HepG2 (cell line): Measurements from ENCODE around the gene DPEP3. TPM values are rescaled to one million over a fixed set of nuclear protein-coding genes. Genes with fewer than 3 reads are reported as not detected.
A peak's percentile ranks its signal among the peaks of the same experiment; 100 is the strongest.

Source experiments
- ATF2 ChIP-seq: sonication (generic); formaldehyde crosslinking; IDR thresholded peaks from 2 replicates; pipeline ENCODE4 v1.4.0; 2020; ENCODE audit warnings: missing genetic modification reagents
- BRF2 ChIP-seq: sonication (generic); formaldehyde crosslinking; IDR thresholded peaks from 2 replicates; pipeline ENCODE4 v1.8.1; 2022; ENCODE audit warnings: mild to moderate bottlenecking, missing genetic modification reagents
- CREBL2 ChIP-seq: sonication (generic); formaldehyde crosslinking; IDR thresholded peaks from 2 replicates; pipeline ENCODE4 v1.8.1; 2023; ENCODE audit warnings: missing genetic modification reagents, mild to moderate bottlenecking, borderline replicate concordance
- DMAP1 ChIP-seq: IDR thresholded peaks from 2 replicates; pipeline ENCODE4 v1.6.1; 2016
- ESRRA ChIP-seq: sonication (generic); formaldehyde crosslinking; IDR thresholded peaks from 2 replicates; pipeline ENCODE4 v1.5.1; 2020; ENCODE audit warnings: mild to moderate bottlenecking, low read depth, missing genetic modification reagents
- EZH2 ChIP-seq: conservative IDR thresholded peaks from 2 replicates; pipeline ENCODE4 v1.6.1; 2012; ENCODE audit warnings: mild to moderate bottlenecking, low read depth, low read length, moderate library complexity
- FOXC1 ChIP-seq: sonication (generic); formaldehyde crosslinking; IDR thresholded peaks from 2 replicates; pipeline ENCODE4 v1.8.0; 2022; ENCODE audit warnings: mild to moderate bottlenecking, missing genetic modification reagents, borderline replicate concordance
- FOXK2 ChIP-seq: fragments of 450-650 bp; IDR thresholded peaks from 2 replicates; pipeline ENCODE4 v1.6.1; 2016
- GATA4 ChIP-seq: sonication (generic); IDR thresholded peaks from 2 replicates; pipeline ENCODE4 v1.6.1; 2016; ENCODE audit warnings: antibody characterized with exemption, low read depth, borderline replicate concordance
- GLMP ChIP-seq: sonication (generic); formaldehyde crosslinking; IDR thresholded peaks from 2 replicates; pipeline ENCODE4 v1.9.0; 2021; ENCODE audit warnings: missing genetic modification reagents, mild to moderate bottlenecking, borderline replicate concordance
- IRF1 ChIP-seq: sonication (generic); formaldehyde crosslinking; IDR thresholded peaks from 2 replicates; pipeline ENCODE4 v1.4.0; 2020; ENCODE audit warnings: low read depth, mild to moderate bottlenecking, missing genetic modification reagents
- RFXAP ChIP-seq: sonication (generic); formaldehyde crosslinking; IDR thresholded peaks from 2 replicates; pipeline ENCODE4 v1.4.0; 2020; ENCODE audit warnings: missing genetic modification reagents, borderline replicate concordance
- TBX2 ChIP-seq: sonication (generic); formaldehyde crosslinking; IDR thresholded peaks from 2 replicates; pipeline ENCODE4 v1.5.0; 2020; ENCODE audit warnings: missing genetic modification reagents, mild to moderate bottlenecking, borderline replicate concordance
- ZBTB43 ChIP-seq: sonication (generic); formaldehyde crosslinking; conservative IDR thresholded peaks from 2 replicates; pipeline ENCODE4 v1.4.0; 2020; ENCODE audit warnings: missing genetic modification reagents
- ZC3H13 ChIP-seq: sonication (generic); formaldehyde crosslinking; IDR thresholded peaks from 2 replicates; pipeline ENCODE4 v1.8.1; 2023; ENCODE audit warnings: mild to moderate bottlenecking, missing genetic modification reagents, moderate library complexity
- ZC3H4 ChIP-seq: sonication (generic); formaldehyde crosslinking; IDR thresholded peaks from 2 replicates; pipeline ENCODE4 v1.4.0; 2020; ENCODE audit warnings: missing genetic modification reagents, borderline replicate concordance
- ZNF10 ChIP-seq: sonication (generic); formaldehyde crosslinking; IDR thresholded peaks from 2 replicates; pipeline ENCODE4 v1.4.0; 2020; ENCODE audit warnings: mild to moderate bottlenecking, low read depth, missing genetic modification reagents, borderline replicate concordance
- ZNF687 ChIP-seq: sonication (generic); formaldehyde crosslinking; IDR thresholded peaks from 2 replicates; pipeline ENCODE4 v1.5.1; 2020; ENCODE audit warnings: mild to moderate bottlenecking, missing genetic modification reagents, moderate library complexity
- polyA plus RNA-seq, 8 experiments: library from polyadenylated mRNA; depleted of rRNA in 3 of 8; stranded (reverse) in 7 of 8; unstranded in 1 of 8; fragments of >200 nt; fragmentation: Illumina TruSeq in 4 of 8; extraction: Trizol in 4 of 8; gene quantifications; 2 replicates each; pipeline versions ENCODE4 v1.2.1 to v1.2.3, GENCODE V29; 2011 to 2016; ENCODE audit warnings: low read depth in 4 of 8, missing spikeins in 1 of 8, mixed read lengths in 1 of 8; ENCODE audit not compliant: insufficient read depth in 1 of 8
- total RNA-seq, 5 experiments: library from RNA; depleted of rRNA; stranded (reverse); fragments of >200 nt; fragmentation: Illumina TruSeq; extraction: Trizol; gene quantifications; 2 replicates each; pipeline ENCODE4 v1.2.3, GENCODE V29; 2016; ENCODE audit warnings: low read depth in 1 of 5

The DPEP3 gene
- total and polyA plus RNA-seq, 2 of the 13 experiments (the other 11 are each of a cell fraction or from before 2014, with no cell fraction given) = not detected

- TF ChIP-seq ZNF10 (CRISPR knock-in tag) = no peak
- peak; percentile 98 for TF ChIP-seq ZC3H13 (CRISPR knock-in tag)
- TF ChIP-seq RFXAP (CRISPR knock-in tag) = no peak
- TF ChIP-seq TBX2 (CRISPR knock-in tag) = no peak; the same call in none of the 2 replicates
- TF ChIP-seq DMAP1 = no peak
- TF ChIP-seq GATA4 = no peak
- TF ChIP-seq GLMP = no peak
- no peak for TF ChIP-seq ZC3H4 (CRISPR knock-in tag)
- peak; percentile 49; the same call in 1 of the 2 replicates for TF ChIP-seq ZNF687
- TF ChIP-seq CREBL2 (CRISPR knock-in tag) = no peak
- no peak for TF ChIP-seq ZBTB43 (CRISPR knock-in tag)
- TF ChIP-seq BRF2 (CRISPR knock-in tag) = no peak
- no peak for TF ChIP-seq EZH2
- TF ChIP-seq FOXC1 (CRISPR knock-in tag) = no peak
- no peak for TF ChIP-seq ESRRA
- TF ChIP-seq ATF2 = no peak
- TF ChIP-seq FOXK2 = no peak
- TF ChIP-seq IRF1 (CRISPR knock-in tag) = no peak
Measured at GRCh38 chr16:67939507-67940445, 40.5 kb downstream of the DPEP3 start (continued).
